HFFc6 (cell line): ENCODE results near the gene NFIX. TPM values are rescaled to one million over a fixed set of nuclear protein-coding genes. Genes with fewer than 3 reads are reported as not detected.

ENCODE experiments used
- DNase-seq: peaks from one replicate; pipeline ENCODE4 v3.0.0-alpha.2; 2018
- H3K27ac Mint-ChIP-seq: 2 replicates; pipeline ENCODE4 v1.8.0; 2020; ENCODE audit warnings: mild to moderate bottlenecking, mixed read lengths
- H3K27me3 Mint-ChIP-seq: 2 replicates; pipeline ENCODE4 v1.8.0; 2021; ENCODE audit warnings: mild to moderate bottlenecking, moderate library complexity, mixed read lengths; ENCODE audit not compliant: insufficient read depth
- H3K36me3 Mint-ChIP-seq: 2 replicates; pipeline ENCODE4 v1.8.0; 2021; ENCODE audit warnings: low read depth, mixed read lengths
- H3K4me1 Mint-ChIP-seq: 2 replicates; pipeline ENCODE4 v1.8.0; 2020; ENCODE audit warnings: low read depth, mixed read lengths
- H3K4me3 Mint-ChIP-seq: 2 replicates; pipeline ENCODE4 v1.8.0; 2020; ENCODE audit warnings: mild to moderate bottlenecking, moderate library complexity, mixed read lengths
- H3K9me3 Mint-ChIP-seq: 2 replicates; pipeline ENCODE4 v1.8.0; 2020; ENCODE audit warnings: mild to moderate bottlenecking, mixed read lengths
- total RNA-seq, 6 experiments: library from RNA; stranded (reverse); fragmentation: NEBNext Ultra II Directional; extraction: Animal tissue kit (Norgen Biotek cat#: 25700); gene quantifications; 2 replicates in 1 of 6; 3 replicates in 5 of 6; pipeline ENCODE4 v1.2.3, GENCODE V29; 2021
- TF ChIP-seq, protein P1 (sequence below): fragments of 200-600 bp; sonication (generic); IDR thresholded peaks from 2 replicates; pipeline ENCODE4 v1.5.0; 2021; ENCODE audit warnings: antibody characterized with exemption, mild to moderate bottlenecking

NFIX gene
- total RNA-seq, 6 experiments from 2014 or later, result 129 to 161 (median 142) TPM

DNA sequence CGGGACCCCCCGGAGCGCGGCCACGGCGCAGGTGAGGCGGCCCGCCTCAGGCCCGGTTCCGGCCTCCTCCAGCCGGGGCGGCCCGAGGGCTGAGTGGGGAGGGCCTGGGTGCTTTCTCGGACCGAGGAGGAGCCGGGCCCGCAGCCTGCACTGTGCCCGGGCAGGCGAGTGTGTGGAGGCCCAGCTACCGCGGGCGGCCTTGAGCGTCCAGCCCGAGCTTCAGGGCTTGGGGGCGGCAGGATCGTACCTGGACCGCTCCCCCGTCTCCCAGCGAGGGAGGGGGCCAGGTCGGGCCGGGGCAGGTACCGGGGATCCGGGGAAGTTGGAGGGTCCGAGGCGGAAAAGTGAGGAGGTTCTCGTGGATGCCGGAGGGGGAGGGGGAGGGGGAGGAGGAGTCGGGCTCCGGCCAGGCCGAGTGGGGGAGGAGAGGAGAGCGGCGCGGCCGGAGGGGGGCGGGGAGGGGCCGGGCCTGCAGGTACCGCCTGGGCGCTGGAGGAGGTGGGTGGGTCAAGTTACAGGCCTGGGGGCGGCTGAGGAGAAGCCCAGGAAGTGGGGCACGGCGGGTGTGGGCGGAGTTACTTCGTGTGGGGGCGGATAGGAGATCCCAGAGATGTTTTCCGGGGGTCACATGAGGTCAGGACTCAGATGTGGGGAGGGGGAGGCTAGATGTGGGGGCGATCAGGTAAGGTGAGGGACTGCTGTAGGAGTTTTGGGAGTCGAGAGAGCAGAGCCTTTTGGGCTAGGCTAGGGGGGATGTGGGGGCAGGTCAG lies 123.3 kb downstream of the NFIX start:
- H3K4me3 Mint-ChIP-seq, result peak overlapping the region; percentile 89
- no peak for DNase-seq
- peak overlapping the region; percentile 91 for H3K27ac Mint-ChIP-seq
- peaks cover 6% of the 10 kb centered on the region; the same call in 1 of the 2 replicates for H3K36me3 Mint-ChIP-seq
- H3K4me1 Mint-ChIP-seq, result peaks cover 60% of the 10 kb centered on the region
- TF ChIP-seq, protein P1, sequence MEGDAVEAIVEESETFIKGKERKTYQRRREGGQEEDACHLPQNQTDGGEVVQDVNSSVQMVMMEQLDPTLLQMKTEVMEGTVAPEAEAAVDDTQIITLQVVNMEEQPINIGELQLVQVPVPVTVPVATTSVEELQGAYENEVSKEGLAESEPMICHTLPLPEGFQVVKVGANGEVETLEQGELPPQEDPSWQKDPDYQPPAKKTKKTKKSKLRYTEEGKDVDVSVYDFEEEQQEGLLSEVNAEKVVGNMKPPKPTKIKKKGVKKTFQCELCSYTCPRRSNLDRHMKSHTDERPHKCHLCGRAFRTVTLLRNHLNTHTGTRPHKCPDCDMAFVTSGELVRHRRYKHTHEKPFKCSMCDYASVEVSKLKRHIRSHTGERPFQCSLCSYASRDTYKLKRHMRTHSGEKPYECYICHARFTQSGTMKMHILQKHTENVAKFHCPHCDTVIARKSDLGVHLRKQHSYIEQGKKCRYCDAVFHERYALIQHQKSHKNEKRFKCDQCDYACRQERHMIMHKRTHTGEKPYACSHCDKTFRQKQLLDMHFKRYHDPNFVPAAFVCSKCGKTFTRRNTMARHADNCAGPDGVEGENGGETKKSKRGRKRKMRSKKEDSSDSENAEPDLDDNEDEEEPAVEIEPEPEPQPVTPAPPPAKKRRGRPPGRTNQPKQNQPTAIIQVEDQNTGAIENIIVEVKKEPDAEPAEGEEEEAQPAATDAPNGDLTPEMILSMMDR, result no peak
- no peaks in the 10 kb centered on the region for H3K9me3 Mint-ChIP-seq
- H3K27me3 Mint-ChIP-seq, result no peaks in the 10 kb centered on the region; the same call in 1 of the 2 replicates

DNA sequence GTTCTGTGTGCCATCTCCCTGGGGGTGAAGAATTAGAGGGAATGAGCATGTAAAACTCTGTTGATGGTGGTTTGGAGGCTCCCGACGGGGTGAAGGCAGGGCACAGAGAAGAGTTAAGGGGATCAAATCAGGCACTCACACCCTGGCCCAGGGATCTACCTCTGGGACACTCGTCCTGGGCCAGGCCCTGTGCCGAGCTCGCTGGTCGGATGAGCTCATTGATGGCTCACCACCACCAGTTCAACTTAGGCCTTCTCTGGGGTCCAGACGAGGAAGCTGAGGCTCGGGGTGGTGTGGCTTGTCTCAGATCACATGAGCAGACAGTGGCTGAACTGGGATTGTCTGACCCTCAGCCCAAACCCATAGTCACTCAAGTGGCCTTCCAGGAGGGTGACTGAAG lies 124.4 kb downstream of the NFIX start:
- H3K4me3 Mint-ChIP-seq, result peak overlapping the region; percentile 89
- no peak for DNase-seq
- no peaks in the 10 kb centered on the region; the same call in 1 of the 2 replicates for H3K27me3 Mint-ChIP-seq
- H3K4me1 Mint-ChIP-seq, result peaks cover 60% of the 10 kb centered on the region
- peaks cover 6% of the 10 kb centered on the region; the same call in 1 of the 2 replicates for H3K36me3 Mint-ChIP-seq
- TF ChIP-seq, protein P1, result no peak
- H3K27ac Mint-ChIP-seq, result peak overlapping the region; percentile 91
- no peaks in the 10 kb centered on the region for H3K9me3 Mint-ChIP-seq

DNA sequence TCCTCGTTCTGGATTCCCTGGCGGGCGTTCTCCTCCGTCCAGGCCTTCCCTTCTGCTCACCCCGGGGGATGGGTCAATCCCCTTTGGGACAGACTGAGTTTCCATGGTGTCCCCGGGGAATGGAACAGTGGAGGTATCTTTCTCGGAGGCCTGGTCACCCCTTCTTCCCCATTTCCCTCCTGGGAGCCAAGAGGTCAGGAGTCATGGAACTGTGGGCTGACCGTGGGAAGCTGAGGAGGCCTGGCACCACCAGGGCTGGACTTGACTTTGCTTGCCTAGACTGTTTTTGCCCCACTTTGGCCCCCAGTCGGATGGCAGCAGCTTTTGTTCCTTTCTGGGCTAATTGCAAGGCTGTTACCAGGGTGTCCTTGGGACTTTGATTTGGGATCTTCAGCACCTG lies 124.8 kb downstream of the NFIX start:
- Mint-ChIP-seq H3K9me3 (no peaks in the 10 kb centered on the region), H3K36me3 (peaks cover 6% of the 10 kb centered on the region; the same call in 1 of the 2 replicates), H3K4me3 (peak overlapping the region; percentile 89), H3K27ac (peak overlapping the region; percentile 91), H3K27me3 (no peaks in the 10 kb centered on the region; the same call in 1 of the 2 replicates), H3K4me1 (peaks cover 57% of the 10 kb centered on the region)
- no peak for DNase-seq
- TF ChIP-seq, protein P1, result no peak

DNA sequence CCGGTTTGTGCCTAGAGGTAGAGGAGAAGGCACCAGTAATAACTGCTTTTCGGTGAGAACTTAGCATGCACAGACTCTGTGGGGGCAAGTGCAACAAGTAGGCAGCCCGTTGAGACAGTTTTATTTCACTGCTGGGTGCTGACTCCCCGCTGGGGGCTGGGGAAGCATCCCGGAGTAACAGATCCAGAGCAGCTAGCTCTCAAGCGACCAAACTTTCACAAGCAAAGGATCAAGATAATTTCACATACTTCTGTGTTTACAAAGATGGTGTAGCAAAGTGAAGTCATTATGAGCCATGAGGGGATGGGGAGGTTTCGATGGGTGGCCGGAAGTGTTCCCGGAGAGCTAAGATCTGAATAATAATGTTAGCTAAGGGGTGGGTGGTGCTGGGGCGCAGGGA lies 125.5 kb downstream of the NFIX start:
- peaks cover 49% of the 10 kb centered on the region for H3K4me1 Mint-ChIP-seq
- peak; percentile 82 for DNase-seq
- no peaks in the 10 kb centered on the region; the same call in 1 of the 2 replicates for H3K27me3 Mint-ChIP-seq
- H3K9me3 Mint-ChIP-seq, result no peaks in the 10 kb centered on the region
- TF ChIP-seq, protein P1, result no peak
- H3K27ac Mint-ChIP-seq, result peak overlapping the region; percentile 91
- H3K36me3 Mint-ChIP-seq, result peaks cover 3% of the 10 kb centered on the region; the same call in 1 of the 2 replicates
- peak overlapping the region; percentile 89 for H3K4me3 Mint-ChIP-seq

DNA sequence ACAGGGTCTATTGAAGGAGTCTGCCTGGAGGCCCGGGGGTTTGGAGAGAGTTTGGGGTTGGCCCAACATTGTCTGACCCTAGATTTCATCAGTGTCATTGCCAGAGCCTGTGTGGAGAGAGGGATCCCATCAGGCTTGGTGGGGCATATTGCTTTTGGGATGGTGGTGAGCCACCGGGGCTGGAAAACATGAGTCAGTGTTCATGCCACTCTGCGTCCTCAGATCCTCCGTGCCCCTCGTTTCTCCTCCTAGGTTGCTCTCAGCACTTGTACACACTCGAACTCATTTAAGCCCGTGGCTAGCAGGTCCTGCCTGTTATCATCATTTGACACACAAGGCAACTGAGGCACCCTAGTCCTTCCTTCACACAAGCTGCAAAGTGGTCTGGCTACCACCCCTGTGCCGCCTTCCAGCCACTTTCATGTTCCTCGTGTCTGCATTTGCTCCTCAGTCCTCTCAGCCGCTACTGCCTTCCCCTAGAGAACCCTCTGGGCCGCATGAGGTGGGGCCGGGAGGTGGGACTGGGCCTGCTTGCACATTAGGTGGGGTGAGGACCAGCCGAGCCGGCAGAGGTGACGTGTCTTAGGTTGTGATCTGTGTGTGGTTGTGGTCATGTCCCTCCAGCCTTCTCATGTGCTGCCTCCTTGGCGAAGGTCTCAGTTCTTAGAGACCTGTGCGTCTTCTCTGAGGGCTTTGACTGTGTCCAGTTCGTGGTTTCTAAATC lies 126.4 kb downstream of the NFIX start:
- Mint-ChIP-seq H3K9me3 (no peaks in the 10 kb centered on the region), H3K36me3 (no peaks in the 10 kb centered on the region; the same call in 1 of the 2 replicates), H3K27me3 (no peaks in the 10 kb centered on the region; the same call in 1 of the 2 replicates), H3K4me1 (peaks cover 45% of the 10 kb centered on the region), H3K4me3 (no peak overlapping the region; the same call in 1 of the 2 replicates), H3K27ac (peak overlapping the region; percentile 91)
- TF ChIP-seq, protein P1, result no peak
- DNase-seq, result no peak
